ENCODE results near the gene DGCR2. TPM values are rescaled to one million over a fixed set of nuclear protein-coding genes. Genes with fewer than 3 reads are reported as not detected.

The DGCR2 gene
- total RNA-seq, 6 experiments from 2014 or later = 19.8 to 31.7 (median 24.7) TPM

DNA sequence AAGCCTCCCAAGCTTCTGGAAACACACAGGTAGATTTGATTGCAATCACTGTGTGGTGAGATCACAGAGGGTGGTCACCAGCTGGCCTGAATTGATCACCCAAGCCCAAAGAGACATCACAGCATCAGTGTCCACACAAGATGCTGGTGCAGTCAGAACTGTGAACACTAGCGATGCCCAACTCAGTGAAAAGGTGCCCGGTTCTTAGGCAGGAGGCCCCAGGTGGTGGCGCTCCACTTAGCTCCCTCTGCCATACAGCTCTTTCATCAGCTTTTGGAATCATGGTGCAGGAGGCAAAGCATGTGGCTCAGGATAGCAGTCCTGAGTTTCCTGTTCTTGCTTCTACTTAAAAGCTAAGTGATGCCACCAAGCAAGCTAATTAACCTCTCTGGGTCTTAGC, 11.1 kb downstream of the DGCR2 start:
- no peaks in the 10 kb centered on the region for H3K36me3 ChIP-seq
- no peak overlapping the region for H3K4me3 ChIP-seq
- H3K27ac ChIP-seq = peak overlapping the region in 1 of 3 donors; percentile 66
- DNase-seq (no peak), ATAC-seq (no peak)
- no peak for TF ChIP-seq POLR2A (IDR thresholded peaks at IDR 0.05)
- TF ChIP-seq, protein P1, sequence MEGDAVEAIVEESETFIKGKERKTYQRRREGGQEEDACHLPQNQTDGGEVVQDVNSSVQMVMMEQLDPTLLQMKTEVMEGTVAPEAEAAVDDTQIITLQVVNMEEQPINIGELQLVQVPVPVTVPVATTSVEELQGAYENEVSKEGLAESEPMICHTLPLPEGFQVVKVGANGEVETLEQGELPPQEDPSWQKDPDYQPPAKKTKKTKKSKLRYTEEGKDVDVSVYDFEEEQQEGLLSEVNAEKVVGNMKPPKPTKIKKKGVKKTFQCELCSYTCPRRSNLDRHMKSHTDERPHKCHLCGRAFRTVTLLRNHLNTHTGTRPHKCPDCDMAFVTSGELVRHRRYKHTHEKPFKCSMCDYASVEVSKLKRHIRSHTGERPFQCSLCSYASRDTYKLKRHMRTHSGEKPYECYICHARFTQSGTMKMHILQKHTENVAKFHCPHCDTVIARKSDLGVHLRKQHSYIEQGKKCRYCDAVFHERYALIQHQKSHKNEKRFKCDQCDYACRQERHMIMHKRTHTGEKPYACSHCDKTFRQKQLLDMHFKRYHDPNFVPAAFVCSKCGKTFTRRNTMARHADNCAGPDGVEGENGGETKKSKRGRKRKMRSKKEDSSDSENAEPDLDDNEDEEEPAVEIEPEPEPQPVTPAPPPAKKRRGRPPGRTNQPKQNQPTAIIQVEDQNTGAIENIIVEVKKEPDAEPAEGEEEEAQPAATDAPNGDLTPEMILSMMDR (IDR thresholded peaks at IDR 0.05) = no peak
- H3K27me3 ChIP-seq = no peaks in the 10 kb centered on the region
- no CpG with 5 or more reads among the region's 3 CpGs for WGBS (ENCODE audit: insufficient coverage, low coverage, low lambda C conversion rate, missing lambda C conversion rate)
- peaks cover 0 to 36% (median 9%) of the 10 kb centered on the region in 4 donors for H3K4me1 ChIP-seq
- intact Hi-C loops (cut with DNase I) = no loop called here
- H3K9me3 ChIP-seq = no peaks in the 10 kb centered on the region

DNA sequence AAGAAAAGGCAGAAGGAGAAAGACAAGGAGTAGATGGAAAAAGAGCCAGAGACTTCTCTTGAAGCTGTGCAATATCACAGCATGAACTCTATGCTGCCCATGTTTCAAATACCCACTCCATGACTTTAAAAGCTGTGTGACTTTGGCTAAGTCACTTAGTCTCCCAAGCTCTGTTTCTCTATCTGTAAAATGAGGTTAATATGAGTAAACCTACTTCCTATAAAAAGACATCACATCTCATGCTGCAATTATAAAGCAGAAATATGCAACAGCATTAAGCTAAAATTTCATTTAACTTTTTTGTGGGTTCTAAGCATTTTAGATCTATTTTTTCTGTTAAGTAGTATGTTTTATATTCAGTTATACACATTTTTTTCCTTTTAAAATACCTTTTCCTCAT, 11.6 kb downstream of the DGCR2 start:
- TF ChIP-seq, protein P1 (IDR thresholded peaks at IDR 0.05) = no peak
- no peak for TF ChIP-seq POLR2A (IDR thresholded peaks at IDR 0.05)
- intact Hi-C loops (cut with DNase I) = no loop called here
- DNase-seq (no peak), ATAC-seq (no peak)
- no peaks in the 10 kb centered on the region for H3K36me3 ChIP-seq
- H3K9me3 ChIP-seq = no peaks in the 10 kb centered on the region
- H3K4me3 ChIP-seq = no peak overlapping the region
- peaks cover 0 to 32% (median 9%) of the 10 kb centered on the region in 4 donors for H3K4me1 ChIP-seq
- H3K27ac ChIP-seq = peak overlapping the region in 2 of 3 donors; percentile 66 to 89
- no peaks in the 10 kb centered on the region for H3K27me3 ChIP-seq

DNA sequence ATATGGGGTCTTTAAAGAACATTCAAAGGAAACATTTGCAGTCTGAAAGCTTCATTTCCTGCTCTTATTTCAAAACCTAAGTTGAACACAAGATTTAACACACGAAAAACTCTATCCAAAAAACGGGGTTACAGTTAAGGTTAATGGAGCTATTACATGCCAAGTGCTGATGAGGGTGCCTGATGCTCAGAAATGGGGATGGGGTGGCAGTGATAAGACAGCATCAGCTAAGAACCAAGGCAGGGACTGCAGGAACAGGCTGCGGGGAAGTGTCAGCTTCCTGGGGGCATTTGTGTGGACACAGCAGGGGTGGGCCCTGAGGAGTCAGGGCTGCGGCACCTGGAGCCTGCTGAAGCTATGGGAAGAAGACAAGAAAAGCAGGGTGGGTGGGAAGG, 12.2 kb downstream of the DGCR2 start:
- WGBS (ENCODE audit: insufficient coverage, low coverage, low lambda C conversion rate, missing lambda C conversion rate) = 35% methylated on average over 4 of the region's 4 CpGs
- no peak for TF ChIP-seq POLR2A (IDR thresholded peaks at IDR 0.05)
- TF ChIP-seq, protein P1 (IDR thresholded peaks at IDR 0.05) = no peak
- DNase-seq (no peak), ATAC-seq (no peak)
- peaks cover 0 to 26% (median 8%) of the 10 kb centered on the region in 4 donors for H3K4me1 ChIP-seq
- no peaks in the 10 kb centered on the region for H3K36me3 ChIP-seq
- H3K27ac ChIP-seq = peak overlapping the region; percentile 4 to 89 (median 66)
- no peak overlapping the region for H3K4me3 ChIP-seq
- H3K27me3 ChIP-seq = no peaks in the 10 kb centered on the region
- intact Hi-C loops (cut with DNase I) = no loop called here
- H3K9me3 ChIP-seq = no peaks in the 10 kb centered on the region

DNA sequence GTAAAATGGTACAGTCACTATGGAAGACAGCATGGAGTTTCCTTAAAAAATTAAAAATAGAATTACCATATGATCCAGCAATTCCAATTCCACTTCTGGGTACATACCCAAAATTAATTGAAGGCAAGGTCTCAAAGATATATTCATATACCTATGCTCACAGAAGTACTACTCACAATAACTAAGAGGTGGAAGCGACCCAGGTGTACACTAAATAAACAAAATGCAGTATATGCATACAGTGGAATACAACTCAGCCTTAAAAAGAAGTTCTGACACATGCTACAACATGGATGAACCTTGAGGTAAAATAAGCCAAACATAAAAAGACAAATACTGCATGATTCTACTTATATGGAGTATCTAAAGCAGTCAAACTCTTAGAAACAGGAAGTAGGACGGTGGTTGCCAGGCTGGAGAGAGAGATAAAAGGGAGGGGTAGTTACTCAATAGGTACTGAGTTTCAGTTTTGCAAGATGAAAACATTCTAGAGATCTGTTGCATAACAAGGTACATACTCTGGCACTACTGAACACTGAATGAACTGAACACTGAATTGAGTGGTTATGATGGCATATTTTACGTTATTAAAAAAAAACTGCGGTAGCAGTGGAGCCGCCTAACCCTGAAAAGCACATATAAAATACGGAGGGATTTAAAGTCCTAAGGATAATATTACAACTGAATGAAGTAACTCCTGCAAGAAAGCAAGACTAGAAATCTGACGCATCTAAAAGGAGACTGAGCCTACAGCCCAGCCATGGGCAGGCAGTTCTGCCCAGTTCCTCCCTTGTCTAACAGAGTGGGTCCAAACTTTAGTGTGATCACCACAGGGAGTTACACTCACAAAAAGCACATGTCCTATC, 12.8 kb downstream of the DGCR2 start:
- Histone ChIP-seq H3K27me3 (no peaks in the 10 kb centered on the region), H3K27ac (peak overlapping the region; percentile 4 to 89 (median 66)), H3K9me3 (no peaks in the 10 kb centered on the region), H3K36me3 (no peaks in the 10 kb centered on the region), H3K4me1 (peaks cover 0 to 22% (median 8%) of the 10 kb centered on the region in 4 donors), H3K4me3 (no peak overlapping the region)
- ATAC-seq (peak; percentile 88 to 94 (median 93)), DNase-seq (no peak)
- no peak for TF ChIP-seq POLR2A (IDR thresholded peaks at IDR 0.05)
- TF ChIP-seq, protein P1 (IDR thresholded peaks at IDR 0.05) = no peak
- WGBS (ENCODE audit: insufficient coverage, low coverage, low lambda C conversion rate, missing lambda C conversion rate) = 21% methylated on average over 7 of the region's 7 CpGs
- intact Hi-C loops (cut with DNase I) = no loop called here
